Measurements from ENCODE around the gene ALDH2.

DNA sequence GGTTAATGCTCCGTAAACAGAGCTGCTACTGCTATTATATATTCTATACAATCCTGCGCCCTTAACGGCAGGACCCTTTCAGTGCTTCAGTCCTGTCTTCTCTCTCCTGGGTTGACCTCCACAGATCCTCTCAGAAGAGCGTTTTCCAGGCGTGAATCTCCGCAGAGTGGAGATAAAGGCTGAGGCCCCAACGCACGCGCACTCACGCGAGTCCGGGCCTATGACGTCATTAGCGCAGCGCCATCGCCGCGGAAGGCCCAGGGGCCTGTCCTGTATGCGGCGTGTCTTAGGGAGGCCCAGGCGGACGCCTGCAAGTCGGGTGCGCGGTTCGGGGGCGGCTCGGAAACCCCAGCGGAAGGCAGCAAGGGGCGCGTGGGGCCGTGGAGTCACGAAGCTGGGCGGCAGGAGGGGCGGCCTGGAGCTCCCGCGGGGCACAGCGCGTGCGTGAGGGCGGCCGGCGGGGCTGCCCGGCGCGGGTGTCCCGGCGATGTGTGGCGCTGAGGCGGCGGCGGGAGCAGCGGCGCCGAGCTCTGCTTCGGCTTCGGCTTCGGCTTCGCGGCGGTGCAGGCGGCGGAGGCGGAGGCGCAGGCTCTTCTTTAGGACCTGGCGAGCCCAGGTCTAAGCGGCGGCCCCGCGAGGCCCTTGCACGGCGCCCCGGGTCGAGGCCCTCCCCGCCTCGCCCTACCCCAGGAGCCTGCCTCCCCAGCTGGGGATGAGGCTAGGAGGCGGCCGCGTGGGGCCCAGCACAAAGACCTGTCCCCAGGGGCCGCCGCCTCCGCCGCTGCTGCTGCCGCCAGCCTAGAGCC, 75.2 kb downstream of the ALDH2 start, which contains the start of gene MAPKAPK5:
- TF ChIP-seq CTCF (conservative IDR thresholded peaks at IDR 0.05 in 1 of 2, IDR thresholded peaks at IDR 0.05 in 1 of 2; ENCODE audit: low read depth in 1 of 2, low read length in 2 of 2) (no peak), EZH2 (IDR thresholded peaks at IDR 0.05; ENCODE audit: low read length, missing control alignments) (no peak)
